ENCODE measurements around the gene SLC43A2.
A peak's percentile ranks its signal among the peaks of the same experiment; 100 is the strongest.

The SLC43A2 gene

GRCh38 chr17:1648963-1649843 lies 20.6 kb upstream of the SLC43A2 start:
- H3K79me2 ChIP-seq (ENCODE audit: insufficient read depth, low read length) = no peaks in the 10 kb centered on the region
- peaks cover 44% of the 10 kb centered on the region for H3K36me3 ChIP-seq (ENCODE audit: insufficient read depth, low read length)
- peak overlapping the region; percentile 77 for H2AFZ ChIP-seq (ENCODE audit: low read depth, low read length)
- TF ChIP-seq CTCF (IDR thresholded peaks at IDR 0.05; ENCODE audit: borderline replicate concordance, extremely low read depth, low read length, poor library complexity, severe bottlenecking) (peak; percentile 87), EZH2 (IDR thresholded peaks at IDR 0.05; ENCODE audit: borderline replicate concordance, low read depth, low read length, severe bottlenecking) (no peak)
- DNase-seq (peak; percentile 93), ATAC-seq (ENCODE audit: insufficient read depth, low read depth) (peak; percentile 81)
- peak overlapping the region; percentile 31 to 68 for H3K4me3 ChIP-seq (ENCODE audit: low read depth in 1 of 2, low read length in 2 of 2)
- H3K9me3 ChIP-seq (ENCODE audit: insufficient read depth, low read length, severe bottlenecking) = no peaks in the 10 kb centered on the region
- peaks cover 29% of the 10 kb centered on the region for H4K20me1 ChIP-seq (ENCODE audit: insufficient read depth, low read length)
- peak overlapping the region; percentile 70; the same call in 1 of the 2 replicates for H3K27ac ChIP-seq (ENCODE audit: low read length)
- peaks cover 29% of the 10 kb centered on the region for H3K4me1 ChIP-seq (ENCODE audit: insufficient read depth, low read length)
- no peaks in the 10 kb centered on the region for H3K27me3 ChIP-seq (ENCODE audit: insufficient read depth, low read length, poor library complexity)
- peak overlapping the region; percentile 97 for H3K4me2 ChIP-seq (ENCODE audit: insufficient read depth, low read length)
- peak overlapping the region; percentile 64 for H3K9ac ChIP-seq (ENCODE audit: low read depth, low read length)

DNA sequence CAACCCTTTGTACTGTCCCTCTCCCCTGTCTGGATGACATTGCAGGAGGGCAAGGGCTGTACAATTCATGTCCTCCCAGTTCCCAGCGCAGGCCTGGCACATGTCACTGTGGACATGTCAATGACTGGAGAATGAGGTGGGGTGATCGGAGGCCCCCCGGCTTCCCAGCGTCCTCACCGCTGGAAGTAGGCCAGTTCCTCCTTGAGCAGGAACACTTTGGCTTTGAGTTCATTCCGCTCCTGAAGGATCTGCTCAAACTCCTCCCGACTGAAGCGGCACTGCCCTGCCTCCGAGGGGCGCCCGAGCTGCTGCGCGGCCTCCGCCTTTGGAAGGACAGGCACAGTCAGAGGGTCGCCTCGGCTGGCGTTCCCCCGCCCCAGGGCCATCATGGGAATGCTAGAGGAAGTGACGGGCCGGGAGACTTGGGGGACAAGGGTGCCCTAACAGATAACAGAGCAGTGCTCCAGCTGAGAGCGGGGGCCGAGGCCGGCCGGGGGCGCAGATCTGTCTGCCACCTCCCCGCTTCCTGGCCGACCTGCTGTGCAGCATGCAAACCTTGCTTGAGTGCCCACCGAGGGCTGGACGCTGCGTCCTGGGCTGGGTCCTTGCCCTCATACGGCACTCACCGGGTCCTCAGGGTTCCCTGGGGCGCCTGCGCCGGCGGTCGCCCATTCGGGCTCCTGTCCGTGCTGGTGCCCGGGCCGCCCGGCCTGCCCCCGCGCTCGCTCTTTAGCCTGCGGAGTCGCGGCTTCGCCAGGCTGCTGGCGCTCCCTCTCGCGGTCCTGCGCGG lies 19.7 kb upstream of the SLC43A2 start:
- Histone ChIP-seq H3K4me1 (ENCODE audit: insufficient read depth, low read length) (peaks cover 32% of the 10 kb centered on the region), H3K36me3 (ENCODE audit: insufficient read depth, low read length) (peaks cover 36% of the 10 kb centered on the region), H4K20me1 (ENCODE audit: insufficient read depth, low read length) (peaks cover 24% of the 10 kb centered on the region), H3K9ac (ENCODE audit: low read depth, low read length) (peak overlapping the region; percentile 64), H3K9me3 (ENCODE audit: insufficient read depth, low read length, severe bottlenecking) (no peaks in the 10 kb centered on the region), H3K27ac (ENCODE audit: low read length) (peak overlapping the region; percentile 71), H2AFZ (ENCODE audit: low read depth, low read length) (peak overlapping the region; percentile 77), H3K4me2 (ENCODE audit: insufficient read depth, low read length) (peak overlapping the region; percentile 97), H3K79me2 (ENCODE audit: insufficient read depth, low read length) (no peaks in the 10 kb centered on the region), H3K27me3 (ENCODE audit: insufficient read depth, low read length, poor library complexity) (peaks cover 2% of the 10 kb centered on the region), H3K4me3 (ENCODE audit: low read depth in 1 of 2, low read length in 2 of 2) (peak overlapping the region in 1 of 2 experiments; percentile 59; a peak in 2 of 4 replicates)
- DNase-seq = no peak
- no peak for TF ChIP-seq CTCF (IDR thresholded peaks at IDR 0.05; ENCODE audit: borderline replicate concordance, extremely low read depth, low read length, poor library complexity, severe bottlenecking)
- no peak for TF ChIP-seq EZH2 (IDR thresholded peaks at IDR 0.05; ENCODE audit: borderline replicate concordance, low read depth, low read length, severe bottlenecking)
- ATAC-seq (ENCODE audit: insufficient read depth, low read depth) = no peak

GRCh38 chr17:1647802-1648171 lies 19.2 kb upstream of the SLC43A2 start:
- H3K27me3 ChIP-seq (ENCODE audit: insufficient read depth, low read length, poor library complexity) = peaks cover 4% of the 10 kb centered on the region
- no peak for DNase-seq
- H3K9ac ChIP-seq (ENCODE audit: low read depth, low read length) = peak overlapping the region; percentile 64; the same call in 1 of the 2 replicates
- peaks cover 34% of the 10 kb centered on the region for H3K4me1 ChIP-seq (ENCODE audit: insufficient read depth, low read length)
- no peaks in the 10 kb centered on the region for H3K79me2 ChIP-seq (ENCODE audit: insufficient read depth, low read length)
- no peaks in the 10 kb centered on the region for H3K9me3 ChIP-seq (ENCODE audit: insufficient read depth, low read length, severe bottlenecking)
- H3K36me3 ChIP-seq (ENCODE audit: insufficient read depth, low read length) = peaks cover 30% of the 10 kb centered on the region
- no peak for ATAC-seq (ENCODE audit: insufficient read depth, low read depth)
- H3K4me2 ChIP-seq (ENCODE audit: insufficient read depth, low read length) = peak overlapping the region; percentile 97
- H4K20me1 ChIP-seq (ENCODE audit: insufficient read depth, low read length) = peaks cover 22% of the 10 kb centered on the region
- TF ChIP-seq CTCF (IDR thresholded peaks at IDR 0.05; ENCODE audit: borderline replicate concordance, extremely low read depth, low read length, poor library complexity, severe bottlenecking) (no peak), EZH2 (IDR thresholded peaks at IDR 0.05; ENCODE audit: borderline replicate concordance, low read depth, low read length, severe bottlenecking) (no peak)
- peak overlapping the region in 1 of 2 experiments; percentile 59; a peak in 1 of 4 replicates for H3K4me3 ChIP-seq (ENCODE audit: low read depth in 1 of 2, low read length in 2 of 2)
- no peak overlapping the region for H2AFZ ChIP-seq (ENCODE audit: low read depth, low read length)
- H3K27ac ChIP-seq (ENCODE audit: low read length) = no peak overlapping the region

All from DND-41 (cell line).